ENCODE measurements around the gene CKAP2L. TPM values are rescaled to one million over a fixed set of nuclear protein-coding genes. Genes with fewer than 3 reads are reported as not detected.

Gene CKAP2L
- total RNA-seq, 1 experiment from 2014 or later: 23.3 TPM

DNA sequence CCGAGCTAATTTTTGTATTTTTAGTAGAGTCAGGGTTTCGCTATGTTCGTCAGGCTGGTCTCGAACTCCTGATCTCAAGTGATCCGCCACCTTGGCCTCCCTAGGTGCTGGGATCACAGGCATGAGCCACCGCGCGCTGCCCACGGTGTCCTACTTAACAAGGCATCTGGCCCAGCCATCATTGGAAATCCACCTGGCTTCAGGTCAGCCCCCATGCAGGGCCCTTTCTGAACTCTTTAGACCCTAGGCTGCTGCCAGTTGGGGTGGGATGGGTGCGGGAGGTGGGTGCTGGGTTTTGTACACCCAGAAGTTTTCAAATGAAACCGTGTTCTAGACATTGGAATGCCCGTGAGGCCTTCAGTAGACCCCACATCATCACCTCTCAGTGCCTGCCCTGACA is 70.2 kb downstream of the CKAP2L start:
- no peak overlapping the region for H3T11ph ChIP-seq (ENCODE audit: low read length)
- Mint-ChIP-seq H3K27ac (no peak overlapping the region), H3K4me1 (peaks cover 8% of the 10 kb centered on the region in 2 experiments), H3K27me3 (ENCODE audit: low read depth) (no peaks in the 10 kb centered on the region; the same call in 1 of the 2 replicates), H3K36me3 (ENCODE audit: insufficient read depth in 1 of 3, low read depth in 3 of 3) (no peaks in the 10 kb centered on the region), H3K4me3 (no peak overlapping the region), H3K9me3 (no peaks in the 10 kb centered on the region)
- H4K5ac ChIP-seq (ENCODE audit: insufficient read length, low read depth, low read length): no peak overlapping the region
- no peaks in the 10 kb centered on the region for H3K79me1 ChIP-seq (ENCODE audit: insufficient read depth, low read depth, low read length, poor library complexity, severe bottlenecking)
- H3K4me2 ChIP-seq (ENCODE audit: insufficient read depth, insufficient read length, low read length): no peak overlapping the region
- no peak overlapping the region for H3K56ac ChIP-seq (ENCODE audit: insufficient read length, low read depth, low read length)
- H2AK5ac ChIP-seq (ENCODE audit: insufficient read length, low read length): no peak overlapping the region
- no peaks in the 10 kb centered on the region for H3K79me2 ChIP-seq (ENCODE audit: insufficient read depth, low read length)
- H2BK15ac ChIP-seq (ENCODE audit: low read depth, low read length): no peak overlapping the region
- no peak overlapping the region for H2BK5ac ChIP-seq (ENCODE audit: insufficient read length, low read length)
- H3K4ac ChIP-seq (ENCODE audit: low read depth, low read length): no peak overlapping the region
- H2BK12ac ChIP-seq (ENCODE audit: insufficient read length, low read depth, low read length): no peak overlapping the region
- H3K23me2 ChIP-seq (ENCODE audit: insufficient read length, low read depth, low read length, poor library complexity, severe bottlenecking): no peaks in the 10 kb centered on the region
- no peak overlapping the region for H2BK120ac ChIP-seq (ENCODE audit: low read depth, low read length, poor library complexity, severe bottlenecking)
- no peak overlapping the region for H3K27ac ChIP-seq (ENCODE audit: insufficient read length, low read depth, low read length)
- no peak overlapping the region for H3K18ac ChIP-seq (ENCODE audit: insufficient read length, low read depth, low read length)
- no peak overlapping the region for H2BK20ac ChIP-seq (ENCODE audit: low read depth, low read length, poor library complexity, severe bottlenecking)
- H3K23ac ChIP-seq (ENCODE audit: insufficient read length, low read depth, low read length): no peak overlapping the region
- no peaks in the 10 kb centered on the region for H3K9me3 ChIP-seq (ENCODE audit: control insufficient read depth, low read depth, low read length)
- H3K14ac ChIP-seq (ENCODE audit: insufficient read depth, low read length): no peak overlapping the region; the same call in 1 of the 2 replicates
- no peak overlapping the region for H4K8ac ChIP-seq (replicated peaks; ENCODE audit: insufficient read length, low read depth, low read length)
- H3K27me3 ChIP-seq (ENCODE audit: insufficient read depth, low read length): no peaks in the 10 kb centered on the region
- H3K9ac ChIP-seq (ENCODE audit: extremely low read depth, insufficient read length, low read length): no peak overlapping the region
- TF ChIP-seq, protein P1, sequence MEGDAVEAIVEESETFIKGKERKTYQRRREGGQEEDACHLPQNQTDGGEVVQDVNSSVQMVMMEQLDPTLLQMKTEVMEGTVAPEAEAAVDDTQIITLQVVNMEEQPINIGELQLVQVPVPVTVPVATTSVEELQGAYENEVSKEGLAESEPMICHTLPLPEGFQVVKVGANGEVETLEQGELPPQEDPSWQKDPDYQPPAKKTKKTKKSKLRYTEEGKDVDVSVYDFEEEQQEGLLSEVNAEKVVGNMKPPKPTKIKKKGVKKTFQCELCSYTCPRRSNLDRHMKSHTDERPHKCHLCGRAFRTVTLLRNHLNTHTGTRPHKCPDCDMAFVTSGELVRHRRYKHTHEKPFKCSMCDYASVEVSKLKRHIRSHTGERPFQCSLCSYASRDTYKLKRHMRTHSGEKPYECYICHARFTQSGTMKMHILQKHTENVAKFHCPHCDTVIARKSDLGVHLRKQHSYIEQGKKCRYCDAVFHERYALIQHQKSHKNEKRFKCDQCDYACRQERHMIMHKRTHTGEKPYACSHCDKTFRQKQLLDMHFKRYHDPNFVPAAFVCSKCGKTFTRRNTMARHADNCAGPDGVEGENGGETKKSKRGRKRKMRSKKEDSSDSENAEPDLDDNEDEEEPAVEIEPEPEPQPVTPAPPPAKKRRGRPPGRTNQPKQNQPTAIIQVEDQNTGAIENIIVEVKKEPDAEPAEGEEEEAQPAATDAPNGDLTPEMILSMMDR (conservative IDR thresholded peaks at IDR 0.05): no peak
- H4K20me1 ChIP-seq (ENCODE audit: control insufficient read depth, insufficient read depth, insufficient read length): no peaks in the 10 kb centered on the region
- DNase-seq: no peak
- H3K4me1 ChIP-seq (ENCODE audit: insufficient read depth, low read length): peaks cover 2% of the 10 kb centered on the region; the same call in 1 of the 2 replicates
- no peak overlapping the region for H4K91ac ChIP-seq (ENCODE audit: insufficient read length, low read depth, low read length)
- WGBS (ENCODE audit: extremely low coverage, insufficient read length, low lambda C conversion rate): no CpG with 5 or more reads among the region's 12 CpGs
- no peak overlapping the region for H2AFZ ChIP-seq (ENCODE audit: low read length)
